Posterior cingulate gyrus (tissue), 11 donors: ENCODE data around the gene RCAN3.
A peak's percentile ranks its signal among the peaks of the same experiment; 100 is the strongest.
"Not testable (repeated sequence)": the region's sequence is repeated elsewhere in the genome, so short reads cannot be mapped to it uniquely, and the experiment has no call there.

ENCODE experiments used
- DNase-seq, 10 donors: peaks; one replicate each; pipeline versions ENCODE4 v3.0.0 to v3.0.0-alpha.2; 2020 to 2021; ENCODE audit warnings: mixed read lengths in 3 of 10
- intact Hi-C: fragments of 100-400 bp; cut with DNase I; formaldehyde crosslinking; loops from one replicate; pipeline ENCODE4 v1.15.1; 2023

Gene RCAN3

GRCh38 chr1:24502709-24503058 is at the start of gene RCAN3:
TSS of gene RCAN3 (plus strand) at chr1:24502836. CDS start at chr1:24514373, 11,537 bp downstream.
- DNase-seq: peak; percentile 51 to 95 (median 63)
- intact Hi-C loops: loop anchor here (10.0 kb wide), 1 partner anchor 88 kb away; the partner anchor contains the start of genes NIPAL3 and STPG1

GRCh38 chr1:24452922-24453485 is 49.6 kb upstream of the RCAN3 start:
- DNase-seq: no peak
- intact Hi-C loops: no loop called here

- no peak for DNase-seq
- intact Hi-C loops: no loop called here
Observed at GRCh38 chr1:24454673-24455072, 48.0 kb upstream of the RCAN3 start.

GRCh38 chr1:24455272-24455671 is 47.4 kb upstream of the RCAN3 start:
- intact Hi-C loops: no loop called here
- no peak for DNase-seq

- intact Hi-C loops: no loop called here
Observed at GRCh38 chr1:24457866-24458265, 44.8 kb upstream of the RCAN3 start.

GRCh38 chr1:24459551-24460266 is 42.9 kb upstream of the RCAN3 start:
- intact Hi-C loops: no loop called here
- DNase-seq: no peak

More at GRCh38 chr1:24457866-24458265, 44.8 kb upstream of the RCAN3 start:
- no peak for DNase-seq

GRCh38 chr1:24462128-24462527 is 40.5 kb upstream of the RCAN3 start:
- intact Hi-C loops, DNase-seq: not testable (repeated sequence)

GRCh38 chr1:24463776-24464735 is 38.6 kb upstream of the RCAN3 start:
- intact Hi-C loops: no loop called here
- DNase-seq: peak in 1 of 10 donors; percentile 43

- intact Hi-C loops: no loop called here
- no peak for DNase-seq
Observed at GRCh38 chr1:24465099-24465498, 37.5 kb upstream of the RCAN3 start.

GRCh38 chr1:24465638-24466037 is 37.0 kb upstream of the RCAN3 start:
- no peak for DNase-seq
- intact Hi-C loops: no loop called here

GRCh38 chr1:24468685-24469316 is 33.8 kb upstream of the RCAN3 start:
- intact Hi-C loops: no loop called here
- DNase-seq: no peak

- intact Hi-C loops: no loop called here
- no peak for DNase-seq
Observed at GRCh38 chr1:24470592-24470991, 32.0 kb upstream of the RCAN3 start.

GRCh38 chr1:24472527-24473251 is 29.9 kb upstream of the RCAN3 start:
- DNase-seq: no peak
- intact Hi-C loops: no loop called here

GRCh38 chr1:24474193-24474592 is 28.4 kb upstream of the RCAN3 start:
- no peak for DNase-seq
- intact Hi-C loops: no loop called here

GRCh38 chr1:24475700-24476099 is 26.9 kb upstream of the RCAN3 start:
- no peak for DNase-seq
- intact Hi-C loops: no loop called here

GRCh38 chr1:24476571-24476970 is 26.1 kb upstream of the RCAN3 start:
- intact Hi-C loops: no loop called here
- DNase-seq: no peak

GRCh38 chr1:24477309-24477708 is 25.3 kb upstream of the RCAN3 start:
- intact Hi-C loops: no loop called here
- no peak for DNase-seq

GRCh38 chr1:24481101-24481500 is 21.5 kb upstream of the RCAN3 start:
- no peak for DNase-seq
- intact Hi-C loops: no loop called here

- intact Hi-C loops: no loop called here
- no peak for DNase-seq
Observed at GRCh38 chr1:24481843-24482610, 20.6 kb upstream of the RCAN3 start.
